H1 (cell line): ENCODE data around the gene FBXL17. TPM values are rescaled to one million over a fixed set of nuclear protein-coding genes. Genes with fewer than 3 reads are reported as not detected.

ENCODE experiments used
- CTCF ChIA-PET: fragments of 300-600 bp; sonication (Branson Sonifier 250); formaldehyde crosslinking; loops from one replicate; lab custom pipeline; 2021; ENCODE audit not compliant: partially characterized antibody; lab: Charles Lee
- POLR2A ChIA-PET: fragments of 300-600 bp; sonication (Branson Sonifier 250); formaldehyde crosslinking; loops from one replicate; lab custom pipeline; 2021; ENCODE audit warnings: inconsistent platforms; ENCODE audit not compliant: partially characterized antibody; lab: Charles Lee
- DNase-seq, 2 experiments: peaks; one replicate each; pipeline versions ENCODE4 v3.0.0 to v3.0.0-alpha.2; 2010 to 2022; ENCODE audit warnings: low spot score in 2 of 2, low read depth in 1 of 2, mixed read lengths in 1 of 2
- FAIRE-seq: peaks from 2 replicates; lab custom pipeline; 2011; peaks lifted over from hg19 to GRCh38; lab: Jason Lieb, UNC
- H2AFZ ChIP-seq: 2 replicates; pipeline ENCODE4 v1.8.1; 2012; ENCODE audit warnings: low read length, inconsistent platforms
- H2AK5ac ChIP-seq: 2 replicates; pipeline ENCODE4 v1.6.1; 2013; ENCODE audit warnings: low read depth, low read length
- H2BK120ac ChIP-seq: replicated peaks from 2 replicates; pipeline ENCODE3; 2013; ENCODE audit warnings: low read depth, low read length, inconsistent platforms
- H2BK12ac ChIP-seq: 2 replicates; pipeline ENCODE4 v1.6.1; 2013; ENCODE audit warnings: low read depth, low read length
- H2BK15ac ChIP-seq: 2 replicates; pipeline ENCODE4 v1.6.1; 2013; ENCODE audit warnings: low read length
- H2BK20ac ChIP-seq: 2 replicates; pipeline ENCODE4 v1.6.1; 2013; ENCODE audit warnings: low read length
- H2BK5ac ChIP-seq: 2 replicates; pipeline ENCODE4 v1.6.1; 2013; ENCODE audit warnings: low read depth, low read length
- H3K14ac ChIP-seq: 2 replicates; pipeline ENCODE4 v1.6.1; 2013; ENCODE audit warnings: inconsistent platforms; ENCODE audit not compliant: insufficient read length
- H3K18ac ChIP-seq: 2 replicates; pipeline ENCODE4 v1.6.1; 2013; ENCODE audit warnings: low read length; ENCODE audit errors: extremely low read depth
- H3K23ac ChIP-seq: 2 replicates; pipeline ENCODE4 v1.6.1; 2013; ENCODE audit warnings: inconsistent platforms; ENCODE audit not compliant: insufficient read length
- H3K23me2 ChIP-seq: 2 replicates; pipeline ENCODE4 v1.6.1; 2013; ENCODE audit warnings: low read depth, low read length
- H3K27ac ChIP-seq: 2 replicates; pipeline ENCODE4 v1.6.1; 2011; ENCODE audit warnings: low read depth, low read length, inconsistent platforms
- H3K27me3 ChIP-seq, 4 experiments: replicated peaks in 1 of 4; 1 replicate in 1 of 4; 2 replicates in 3 of 4; pipeline versions ENCODE4 v1.6.1 to v1.8.1; 2011 to 2013; ENCODE audit warnings: low read length in 3 of 4, mild to moderate bottlenecking in 3 of 4, inconsistent platforms in 2 of 4, mixed read lengths in 2 of 4, moderate library complexity in 1 of 4; ENCODE audit not compliant: control insufficient read depth in 3 of 4, insufficient read depth in 3 of 4; ENCODE audit errors: extremely low read depth in 1 of 4
- H3K36me3 ChIP-seq, 4 experiments: 2 replicates each; pipeline versions ENCODE4 v1.6.1 to v1.8.1; 2011 to 2013; ENCODE audit warnings: mild to moderate bottlenecking in 4 of 4, low read length in 3 of 4, moderate library complexity in 2 of 4, control low read depth in 1 of 4, inconsistent platforms in 1 of 4; ENCODE audit not compliant: insufficient read depth in 4 of 4, control insufficient read depth in 2 of 4
- H3K4ac ChIP-seq: replicated peaks from 2 replicates; pipeline ENCODE3; 2013; ENCODE audit warnings: low read length, low read depth, mixed read lengths, inconsistent platforms; ENCODE audit not compliant: insufficient read length
- H3K4me1 ChIP-seq, 4 experiments: replicated peaks in 1 of 4; 1 replicate in 1 of 4; 2 replicates in 3 of 4; pipeline versions ENCODE4 v1.6.1 to v1.8.1; 2011 to 2013; ENCODE audit warnings: low read length in 3 of 4, inconsistent platforms in 2 of 4, mixed read lengths in 1 of 4; ENCODE audit not compliant: insufficient read depth in 4 of 4, control insufficient read depth in 3 of 4
- H3K4me2 ChIP-seq, 2 experiments: 2 replicates each; pipeline versions ENCODE4 v1.6.1 to v1.8.1; 2011 to 2013; ENCODE audit warnings: low read depth in 2 of 2, low read length in 2 of 2, control low read depth in 1 of 2, inconsistent platforms in 1 of 2, mild to moderate bottlenecking in 1 of 2; ENCODE audit not compliant: insufficient read depth in 1 of 2
- H3K4me3 ChIP-seq, 4 experiments: fragments of 200-600, 300-600 bp in 1 of 4; sonication (generic), shearing (Covaris generic), sonication (Bioruptor Twin) in 1 of 4; 2 replicates each; pipeline versions ENCODE4 v1.5.1 to v1.8.1; 2011 to 2016; ENCODE audit warnings: low read length in 4 of 4, low read depth in 3 of 4, control low read depth in 2 of 4, inconsistent platforms in 2 of 4, mild to moderate bottlenecking in 2 of 4, mixed read lengths in 1 of 4, moderate library complexity in 1 of 4; ENCODE audit not compliant: insufficient read depth in 2 of 4; ENCODE audit errors: extremely low read depth in 1 of 4
- H3K56ac ChIP-seq: replicated peaks from 2 replicates; pipeline ENCODE3; 2013; ENCODE audit warnings: low read depth, mild to moderate bottlenecking, mixed read lengths, low read length, inconsistent platforms; ENCODE audit not compliant: insufficient read length
- H3K79me1 ChIP-seq: 2 replicates; pipeline ENCODE4 v1.6.1; 2013; ENCODE audit warnings: low read depth, low read length, control low read depth
- H3K79me2 ChIP-seq, 2 experiments: 2 replicates each; pipeline versions ENCODE4 v1.6.1 to v1.8.1; 2012 to 2013; ENCODE audit warnings: low read length in 2 of 2, mild to moderate bottlenecking in 2 of 2, inconsistent platforms in 1 of 2; ENCODE audit not compliant: insufficient read depth in 2 of 2, control insufficient read depth in 1 of 2
- H3K9ac ChIP-seq, 4 experiments: replicated peaks in 1 of 4; 1 replicate in 1 of 4; 2 replicates in 3 of 4; pipeline versions ENCODE4 v1.6.1 to v1.8.1; 2011 to 2013; ENCODE audit warnings: low read depth in 3 of 4, low read length in 3 of 4, control low read depth in 2 of 4, mild to moderate bottlenecking in 2 of 4, moderate library complexity in 2 of 4, inconsistent platforms in 1 of 4; ENCODE audit errors: extremely low read depth in 1 of 4
- H3K9me3 ChIP-seq, 2 experiments: 2 replicates each; pipeline versions ENCODE4 v1.6.1 to v1.8.1; 2012 to 2013; ENCODE audit warnings: mild to moderate bottlenecking in 2 of 2, moderate library complexity in 2 of 2, control low read depth in 1 of 2, inconsistent platforms in 1 of 2, low read depth in 1 of 2, low read length in 1 of 2, mixed read lengths in 1 of 2; ENCODE audit not compliant: insufficient read depth in 2 of 2
- H4K20me1 ChIP-seq, 2 experiments: replicated peaks in 1 of 2; 2 replicates each; pipeline versions ENCODE3 to v1.8.1; 2011 to 2013; ENCODE audit warnings: inconsistent platforms in 2 of 2, low read length in 2 of 2, mild to moderate bottlenecking in 1 of 2; ENCODE audit not compliant: insufficient read depth in 2 of 2, control insufficient read depth in 1 of 2
- H4K5ac ChIP-seq: 2 replicates; pipeline ENCODE4 v1.6.1; 2013; ENCODE audit warnings: low read length, low read depth, mixed read lengths, inconsistent platforms; ENCODE audit not compliant: insufficient read length
- H4K8ac ChIP-seq: 2 replicates; pipeline ENCODE4 v1.8.0; 2013; ENCODE audit warnings: mild to moderate bottlenecking, moderate library complexity, low read length, inconsistent platforms; ENCODE audit not compliant: insufficient read depth; ENCODE audit errors: extremely low read depth
- H4K91ac ChIP-seq: replicated peaks from 2 replicates; pipeline ENCODE3; 2013; ENCODE audit warnings: low read length, mixed read lengths, inconsistent platforms; ENCODE audit not compliant: insufficient read length
- BCL11A ChIP-seq, 2 experiments: IDR thresholded peaks; one replicate each; pipeline ENCODE4 v1.6.1; 2011; ENCODE audit warnings: low read depth in 2 of 2, low read length in 2 of 2, mild to moderate bottlenecking in 2 of 2
- EZH2 ChIP-seq: fragments of 200-600 bp; sonication (generic); IDR thresholded peaks from 2 replicates; pipeline ENCODE4 v1.7.1; 2012; ENCODE audit warnings: low read depth, mild to moderate bottlenecking, moderate library complexity, low read length, inconsistent platforms; ENCODE audit not compliant: severe bottlenecking
- KDM1A ChIP-seq: fragments of 200-600, 300-600 bp; sonication (generic); IDR thresholded peaks from 2 replicates; pipeline ENCODE4 v1.7.1; 2016; ENCODE audit warnings: mild to moderate bottlenecking, low read length, borderline replicate concordance
- NRF1 ChIP-seq: IDR thresholded peaks from 2 replicates; pipeline ENCODE4 v1.6.1; 2011; ENCODE audit warnings: mild to moderate bottlenecking, low read depth, low read length, improper control_type of control experiment
- PHF8 ChIP-seq: fragments of 200-600 bp; sonication (generic); conservative IDR thresholded peaks from 2 replicates; pipeline ENCODE4 v1.7.1; 2012; ENCODE audit warnings: low read depth, mild to moderate bottlenecking, inconsistent platforms, low read length, moderate library complexity
- RFX5 ChIP-seq: IDR thresholded peaks from 2 replicates; pipeline ENCODE4 v1.6.1; 2011; ENCODE audit warnings: low read depth, low read length, improper control_type of control experiment, borderline replicate concordance
- RNF2 ChIP-seq: fragments of 200-900, 300-1000 bp; sonication (generic); IDR thresholded peaks from 2 replicates; pipeline ENCODE4 v1.7.1; 2016; ENCODE audit warnings: borderline replicate concordance, low read depth, mild to moderate bottlenecking, antibody characterized with exemption, low read length; ENCODE audit not compliant: poor library complexity, severe bottlenecking; ENCODE audit errors: missing control alignments
- TAF7 ChIP-seq: optimal IDR thresholded peaks from 2 replicates; pipeline ENCODE3; 2011; ENCODE audit warnings: low read depth, mild to moderate bottlenecking, inconsistent platforms, low read length, moderate library complexity, borderline replicate concordance
- WGBS, 2 experiments: shearing (Covaris generic) in 1 of 2; methylation state at CpG; one replicate each; pipeline versions ENCODE4 v1.1.6 to v1.1.7; 2013 to 2015; ENCODE audit warnings: low lambda C conversion rate in 2 of 2, mixed read lengths in 2 of 2, inconsistent platforms in 1 of 2, low coverage in 1 of 2, missing lambda C conversion rate in 1 of 2; ENCODE audit not compliant: insufficient replicate concordance in 2 of 2, insufficient coverage in 1 of 2, insufficient read length in 1 of 2; ENCODE audit errors: extremely low coverage in 1 of 2, missing lambda C conversion rate in 1 of 2; 5-methylcytosine and 5-hydroxymethylcytosine counted together
- polyA plus RNA-seq, 7 experiments: library from polyadenylated mRNA; depleted of rRNA in 3 of 7; stranded (reverse) in 5 of 7; unstranded in 2 of 7; fragments of >200 nt in 5 of 7; fragments of 200-250 nt in 2 of 7; gene quantifications; 1 replicate in 5 of 7; 2 replicates in 1 of 7; 4 replicates in 1 of 7; pipeline versions ENCODE4 v1.2.1 to v1.2.3, GENCODE V29; 2011 to 2013; ENCODE audit warnings: missing spikeins in 2 of 7, mixed read lengths in 2 of 7
- total RNA-seq: library from RNA; stranded (reverse); fragmentation: NEBNext Ultra II Directional; extraction: Animal tissue kit (Norgen Biotek cat#: 25700); gene quantifications from 2 replicates; pipeline ENCODE4 v1.2.1, GENCODE V29; 2021
- TF ChIP-seq, protein P1 (sequence below), 3 experiments: IDR thresholded peaks; 1 replicate in 2 of 3; 2 replicates in 1 of 3; pipeline versions ENCODE4 v1.5.1 to v1.6.1; 2011; ENCODE audit warnings: low read length in 3 of 3, mild to moderate bottlenecking in 3 of 3, inconsistent platforms in 2 of 3, low read depth in 1 of 3, moderate library complexity in 1 of 3; ENCODE audit not compliant: insufficient read depth in 1 of 3; ENCODE audit errors: control extremely low read depth in 1 of 3

FBXL17 gene
- total and polyA plus RNA-seq, 2 of the 8 experiments (the other 6 are each of a cell fraction or from before 2014, with no cell fraction given): 0.35 to 4.3 TPM

GRCh38 chr5:108259306-108259705 lies 122.6 kb downstream of the FBXL17 start:
- no peak overlapping the region for H2BK12ac ChIP-seq
- CTCF ChIA-PET: interaction anchor here (0.7 to 4.4 kb wide), 12 partner anchors 8 to 112 kb away, joined by 3 to 29 read pairs (median 6); no protein-coding TSS in a partner anchor
- DNase-seq: no peak
- H3K4me2 ChIP-seq: no peak overlapping the region
- no peaks in the 10 kb centered on the region for H3K79me2 ChIP-seq
- no peaks in the 10 kb centered on the region for H4K20me1 ChIP-seq
- no peak overlapping the region for H3K23ac ChIP-seq
- H3K4ac ChIP-seq: no peak overlapping the region
- no peak overlapping the region for H3K9ac ChIP-seq
- H3K14ac ChIP-seq: no peak overlapping the region
- H3K9me3 ChIP-seq: no peaks in the 10 kb centered on the region
- H3K56ac ChIP-seq: no peak overlapping the region
- no peaks in the 10 kb centered on the region for H3K27me3 ChIP-seq
- H2AK5ac ChIP-seq: no peak overlapping the region
- no peak overlapping the region for H2BK15ac ChIP-seq
- H2BK5ac ChIP-seq: no peak overlapping the region
- H3K4me3 ChIP-seq: no peak overlapping the region
- POLR2A ChIA-PET: no interaction called here
- no peak overlapping the region for H3K18ac ChIP-seq
- no peak overlapping the region for H2BK120ac ChIP-seq
- H2BK20ac ChIP-seq: no peak overlapping the region
- no peaks in the 10 kb centered on the region for H3K23me2 ChIP-seq
- no peak overlapping the region for H3K27ac ChIP-seq
- H4K5ac ChIP-seq: no peak overlapping the region
- H4K91ac ChIP-seq: no peak overlapping the region
- TF ChIP-seq EZH2 (no peak), NRF1 (no peak), RFX5 (no peak), RNF2 (no peak), TAF7 (no peak), KDM1A (no peak), BCL11A (IDR thresholded peaks at IDR 0.05; ENCODE audit: low read depth in 2 of 2, low read length in 2 of 2) (no peak), PHF8 (no peak)
- TF ChIP-seq, protein P1, sequence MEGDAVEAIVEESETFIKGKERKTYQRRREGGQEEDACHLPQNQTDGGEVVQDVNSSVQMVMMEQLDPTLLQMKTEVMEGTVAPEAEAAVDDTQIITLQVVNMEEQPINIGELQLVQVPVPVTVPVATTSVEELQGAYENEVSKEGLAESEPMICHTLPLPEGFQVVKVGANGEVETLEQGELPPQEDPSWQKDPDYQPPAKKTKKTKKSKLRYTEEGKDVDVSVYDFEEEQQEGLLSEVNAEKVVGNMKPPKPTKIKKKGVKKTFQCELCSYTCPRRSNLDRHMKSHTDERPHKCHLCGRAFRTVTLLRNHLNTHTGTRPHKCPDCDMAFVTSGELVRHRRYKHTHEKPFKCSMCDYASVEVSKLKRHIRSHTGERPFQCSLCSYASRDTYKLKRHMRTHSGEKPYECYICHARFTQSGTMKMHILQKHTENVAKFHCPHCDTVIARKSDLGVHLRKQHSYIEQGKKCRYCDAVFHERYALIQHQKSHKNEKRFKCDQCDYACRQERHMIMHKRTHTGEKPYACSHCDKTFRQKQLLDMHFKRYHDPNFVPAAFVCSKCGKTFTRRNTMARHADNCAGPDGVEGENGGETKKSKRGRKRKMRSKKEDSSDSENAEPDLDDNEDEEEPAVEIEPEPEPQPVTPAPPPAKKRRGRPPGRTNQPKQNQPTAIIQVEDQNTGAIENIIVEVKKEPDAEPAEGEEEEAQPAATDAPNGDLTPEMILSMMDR (IDR thresholded peaks at IDR 0.05; ENCODE audit: control extremely low read depth in 1 of 3, insufficient read depth in 1 of 3, low read depth in 1 of 3, low read length in 3 of 3): no peak
- TF ChIP-seq, all 59 proteins: peak for 0
- Histone ChIP-seq H4K8ac (no peak overlapping the region), H3K36me3 (no peaks in the 10 kb centered on the region), H3K79me1 (no peaks in the 10 kb centered on the region), H3K4me1 (peaks cover 0 to 2% (median 0%) of the 10 kb centered on the region in 4 experiments; a peak in 3 of 7 replicates), H2AFZ (no peak overlapping the region)
- no peak for FAIRE-seq
- 91% methylated on average over 1 of the region's 1 CpG; no CpG with 5 or more reads in 1 of the 2 experiments for WGBS, 2 experiments
